CD4-positive, alpha-beta T cell (primary cell): Measurements from ENCODE around the gene MCCC1. TPM values are rescaled to one million over a fixed set of nuclear protein-coding genes. Genes with fewer than 3 reads are reported as not detected.

ENCODE experiments used
- ATAC-seq: fragments of 200-7000 bp; cut with Tn5 transposase; one replicate; pipeline ENCODE4 v1.10.0; 2022; ENCODE audit warnings: mild to moderate bottlenecking; ENCODE audit not compliant: poor library complexity
- CTCF ChIA-PET: fragments of 350-600 bp; sonication (Branson Sonifier 250); formaldehyde crosslinking; loops from one replicate; lab custom pipeline; 2021; ENCODE audit warnings: antibody characterized with exemption, inconsistent platforms; lab: Charles Lee
- POLR2A ChIA-PET: fragments of 350-600 bp; sonication (Branson Sonifier 250); formaldehyde crosslinking; loops from one replicate; lab custom pipeline; 2021; ENCODE audit warnings: antibody characterized with exemption, inconsistent platforms; lab: Charles Lee
- DNase-seq, 14 experiments: peaks; one replicate each; pipeline ENCODE4 v3.0.0-alpha.2; 2013 to 2020; ENCODE audit warnings: mixed read lengths in 2 of 14
- H3K27ac ChIP-seq, 2 donors: one replicate each; pipeline versions ENCODE4 v1.5.1 to v1.7.0; 2013; ENCODE audit warnings: low read length in 2 of 2, low read depth in 1 of 2, mild to moderate bottlenecking in 1 of 2
- H3K27me3 ChIP-seq, 2 experiments: 1 replicate in 1 of 2; 2 replicates in 1 of 2; pipeline versions ENCODE4 v1.6.1 to v1.7.0; 2013; ENCODE audit warnings: low read length in 2 of 2, control low read depth in 1 of 2, mild to moderate bottlenecking in 1 of 2, moderate library complexity in 1 of 2; ENCODE audit not compliant: insufficient read depth in 2 of 2, control insufficient read depth in 1 of 2
- H3K36me3 ChIP-seq: one replicate; pipeline ENCODE4 v1.6.1; 2013; ENCODE audit warnings: low read length, control low read depth; ENCODE audit not compliant: insufficient read depth
- H3K4me1 ChIP-seq: one replicate; pipeline ENCODE4 v1.6.1; 2013; ENCODE audit warnings: low read length, control low read depth; ENCODE audit not compliant: insufficient read depth
- H3K4me3 ChIP-seq: one replicate; pipeline ENCODE4 v1.5.1; 2013; ENCODE audit warnings: mild to moderate bottlenecking, low read length, moderate library complexity
- H3K9me3 ChIP-seq, 2 experiments: 1 replicate in 1 of 2; 2 replicates in 1 of 2; pipeline versions ENCODE4 v1.6.1 to v1.7.0; 2013; ENCODE audit warnings: low read length in 2 of 2, mild to moderate bottlenecking in 2 of 2, control low read depth in 1 of 2, moderate library complexity in 1 of 2; ENCODE audit not compliant: control insufficient read depth in 1 of 2, insufficient read depth in 1 of 2
- H3K27ac Mint-ChIP-seq: one replicate; pipeline ENCODE4 v1.8.0; 2020; ENCODE audit warnings: mixed read lengths
- H3K27me3 Mint-ChIP-seq: one replicate; pipeline ENCODE4 v1.8.0; 2021; ENCODE audit warnings: mixed read lengths
- H3K36me3 Mint-ChIP-seq: one replicate; pipeline ENCODE4 v1.8.0; 2021; ENCODE audit warnings: low read depth, mixed read lengths
- H3K4me1 Mint-ChIP-seq: one replicate; pipeline ENCODE4 v1.8.0; 2021; ENCODE audit warnings: low read depth, mixed read lengths
- H3K4me3 Mint-ChIP-seq: one replicate; pipeline ENCODE4 v1.8.0; 2020; ENCODE audit warnings: mild to moderate bottlenecking, mixed read lengths
- H3K9me3 Mint-ChIP-seq: one replicate; pipeline ENCODE4 v1.8.0; 2020; ENCODE audit warnings: mixed read lengths
- CTCF ChIP-seq: fragments of 200-600 bp; IDR thresholded peaks from one replicate; pipeline ENCODE4 v1.8.0; 2022; ENCODE audit warnings: antibody characterized with exemption, mild to moderate bottlenecking
- intact Hi-C, 2 experiments: fragments of 100-400 bp; cut with DNase I in 1 of 2; cut with micrococcal nuclease in 1 of 2; formaldehyde crosslinking; loops; one replicate each; pipeline versions ENCODE4 v1.15.1 to v1.9.0; 2023 to 2025; cut with DNase I, micrococcal nuclease
- total RNA-seq, 174 experiments: library from RNA in 2 of 174; stranded (reverse) in 2 of 174; gene quantifications; one replicate each; pipeline ENCODE4 v1.2.3 and lab custom pipeline; 2021 to 2026

The MCCC1 gene
- total RNA-seq, 2 experiments from 2014 or later = 16.4 to 16.7 TPM

DNA sequence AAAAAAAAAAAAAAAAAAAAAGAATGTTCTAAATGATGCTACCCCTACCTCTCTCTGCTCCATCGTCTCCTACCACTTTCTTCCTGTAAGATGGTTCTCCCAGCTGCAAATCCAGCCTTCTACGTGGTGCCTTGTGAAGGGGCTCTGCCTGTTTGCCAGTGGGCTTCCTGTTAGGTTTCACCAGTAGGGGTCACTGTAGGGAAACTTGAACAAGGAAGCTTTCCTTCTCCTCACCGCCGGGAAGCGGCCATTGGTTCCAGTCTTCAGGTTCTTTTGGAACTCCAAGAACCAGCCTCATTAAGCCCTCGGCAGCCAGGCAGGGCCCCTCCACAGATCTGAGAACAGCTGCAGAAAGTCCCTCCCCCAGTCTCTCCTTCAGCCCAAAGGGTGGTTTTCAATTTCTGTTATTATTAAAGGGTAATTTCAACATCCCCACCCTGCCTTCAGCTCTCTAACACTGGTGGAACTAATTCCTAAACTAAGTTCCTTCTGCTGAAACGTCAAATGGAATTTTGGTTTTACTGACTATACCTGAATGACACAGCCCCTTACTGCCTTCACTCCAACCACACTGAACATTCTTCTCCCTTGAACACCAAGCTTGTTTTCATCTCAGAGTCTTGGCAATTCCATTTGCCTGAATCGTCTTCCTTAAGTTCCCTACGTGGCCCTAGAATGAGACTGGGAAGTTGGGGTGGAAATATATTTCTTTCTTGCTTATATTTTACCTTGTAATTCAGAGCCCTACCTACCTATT lies 13.5 kb downstream of the MCCC1 start:
- H3K27me3 Mint-ChIP-seq = no peaks in the 10 kb centered on the region
- intact Hi-C loops = no loop called here
- H3K4me3 Mint-ChIP-seq = no peak overlapping the region
- CTCF ChIA-PET = interaction anchor here (0.5 to 0.7 kb wide), 2 partner anchors 166 to 1599 kb away, joined by 3 to 4 read pairs; no protein-coding TSS in a partner anchor
- H3K27ac Mint-ChIP-seq = no peak overlapping the region
- ATAC-seq (no peak), DNase-seq (peak in 4 of 14 experiments; percentile 4 to 49 (median 31))
- Histone ChIP-seq H3K27me3 (no peaks in the 10 kb centered on the region), H3K27ac (no peak overlapping the region), H3K4me3 (no peak overlapping the region), H3K36me3 (peaks cover 78% of the 10 kb centered on the region), H3K4me1 (no peaks in the 10 kb centered on the region), H3K9me3 (no peaks in the 10 kb centered on the region)
- peaks cover 7% of the 10 kb centered on the region for H3K4me1 Mint-ChIP-seq
- H3K9me3 Mint-ChIP-seq = no peaks in the 10 kb centered on the region
- H3K36me3 Mint-ChIP-seq = peaks cover 96% of the 10 kb centered on the region
- peak; percentile 60 for TF ChIP-seq CTCF
- POLR2A ChIA-PET = no interaction called here

GRCh38 chr3:183082355-183082915 lies 16.9 kb downstream of the MCCC1 start:
- Mint-ChIP-seq H3K4me3 (no peak overlapping the region), H3K36me3 (peaks cover 96% of the 10 kb centered on the region), H3K9me3 (no peaks in the 10 kb centered on the region), H3K27me3 (no peaks in the 10 kb centered on the region), H3K4me1 (peaks cover 3% of the 10 kb centered on the region), H3K27ac (no peak overlapping the region)
- ChIA-PET POLR2A (no interaction called here), CTCF (no interaction called here)
- H3K36me3 ChIP-seq = peaks cover 61% of the 10 kb centered on the region
- intact Hi-C loops = no loop called here
- H3K27me3 ChIP-seq = no peaks in the 10 kb centered on the region
- no peak overlapping the region for H3K27ac ChIP-seq
- no peaks in the 10 kb centered on the region for H3K4me1 ChIP-seq
- ATAC-seq (no peak), DNase-seq (no peak)
- no peak overlapping the region for H3K4me3 ChIP-seq
- no peaks in the 10 kb centered on the region for H3K9me3 ChIP-seq
- no peak for TF ChIP-seq CTCF

DNA sequence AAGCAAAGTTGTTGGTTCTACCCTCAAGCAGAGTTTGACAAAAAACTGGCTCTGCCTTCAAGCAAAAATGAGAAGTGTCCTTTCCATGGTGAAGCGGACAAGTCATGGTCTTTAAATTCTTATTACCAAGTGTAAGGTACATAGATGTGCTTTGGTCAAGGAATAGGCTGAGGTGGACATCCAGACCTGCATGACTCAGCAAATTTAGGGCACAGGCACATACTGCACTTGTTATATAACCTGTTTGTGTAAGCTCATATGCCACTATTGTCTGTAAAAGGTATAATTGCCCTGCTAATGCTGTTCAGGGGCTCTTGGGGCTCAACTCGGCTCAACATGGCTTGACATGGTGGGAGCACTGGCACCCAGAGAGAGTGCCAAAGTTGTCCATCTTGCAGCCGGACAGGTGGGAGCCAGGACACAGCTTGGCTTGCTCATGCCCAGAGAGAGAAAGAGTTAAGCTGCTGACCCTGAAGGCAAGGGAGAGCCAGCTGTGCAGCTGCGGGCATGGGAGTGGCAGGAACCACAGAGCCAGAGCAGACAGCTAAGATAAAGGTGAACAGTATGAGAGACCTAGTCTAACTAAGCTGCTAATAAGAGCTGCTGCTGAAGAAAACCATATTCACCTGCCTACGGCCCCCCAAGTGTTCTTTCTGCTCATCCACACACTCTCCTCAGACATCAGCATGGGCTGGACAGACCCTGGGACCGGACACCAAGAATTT lies 17.7 kb downstream of the MCCC1 start:
- ChIA-PET POLR2A (no interaction called here), CTCF (interaction anchor here (0.6 kb wide), 1 partner anchor 157 kb away, joined by 4 read pairs; no protein-coding TSS in a partner anchor)
- no peak for TF ChIP-seq CTCF

More for the DNA sequence above, 17.7 kb downstream of the MCCC1 start:
- no peaks in the 10 kb centered on the region for H3K9me3 Mint-ChIP-seq
- no peak overlapping the region for H3K4me3 ChIP-seq
- H3K4me1 Mint-ChIP-seq = no peaks in the 10 kb centered on the region
- H3K27ac ChIP-seq = no peak overlapping the region
- H3K36me3 ChIP-seq = peaks cover 58% of the 10 kb centered on the region
- no peak overlapping the region for H3K4me3 Mint-ChIP-seq
- peaks cover 97% of the 10 kb centered on the region for H3K36me3 Mint-ChIP-seq
- H3K27me3 Mint-ChIP-seq = no peaks in the 10 kb centered on the region
- ATAC-seq (no peak), DNase-seq (no peak)
- H3K27me3 ChIP-seq = no peaks in the 10 kb centered on the region
- H3K9me3 ChIP-seq = no peaks in the 10 kb centered on the region
- H3K27ac Mint-ChIP-seq = no peak overlapping the region
- intact Hi-C loops = no loop called here
- no peaks in the 10 kb centered on the region for H3K4me1 ChIP-seq
